NCI-H446 treated with DMSO at 0.1 percent for 48 hours (cell line): Measurements from ENCODE around the gene SPSB3.

Experiments used
- DNase-seq: peaks from one replicate; lab custom pipeline; 2025; lab: John Stamatoyannopoulos, UW

The SPSB3 gene

DNA sequence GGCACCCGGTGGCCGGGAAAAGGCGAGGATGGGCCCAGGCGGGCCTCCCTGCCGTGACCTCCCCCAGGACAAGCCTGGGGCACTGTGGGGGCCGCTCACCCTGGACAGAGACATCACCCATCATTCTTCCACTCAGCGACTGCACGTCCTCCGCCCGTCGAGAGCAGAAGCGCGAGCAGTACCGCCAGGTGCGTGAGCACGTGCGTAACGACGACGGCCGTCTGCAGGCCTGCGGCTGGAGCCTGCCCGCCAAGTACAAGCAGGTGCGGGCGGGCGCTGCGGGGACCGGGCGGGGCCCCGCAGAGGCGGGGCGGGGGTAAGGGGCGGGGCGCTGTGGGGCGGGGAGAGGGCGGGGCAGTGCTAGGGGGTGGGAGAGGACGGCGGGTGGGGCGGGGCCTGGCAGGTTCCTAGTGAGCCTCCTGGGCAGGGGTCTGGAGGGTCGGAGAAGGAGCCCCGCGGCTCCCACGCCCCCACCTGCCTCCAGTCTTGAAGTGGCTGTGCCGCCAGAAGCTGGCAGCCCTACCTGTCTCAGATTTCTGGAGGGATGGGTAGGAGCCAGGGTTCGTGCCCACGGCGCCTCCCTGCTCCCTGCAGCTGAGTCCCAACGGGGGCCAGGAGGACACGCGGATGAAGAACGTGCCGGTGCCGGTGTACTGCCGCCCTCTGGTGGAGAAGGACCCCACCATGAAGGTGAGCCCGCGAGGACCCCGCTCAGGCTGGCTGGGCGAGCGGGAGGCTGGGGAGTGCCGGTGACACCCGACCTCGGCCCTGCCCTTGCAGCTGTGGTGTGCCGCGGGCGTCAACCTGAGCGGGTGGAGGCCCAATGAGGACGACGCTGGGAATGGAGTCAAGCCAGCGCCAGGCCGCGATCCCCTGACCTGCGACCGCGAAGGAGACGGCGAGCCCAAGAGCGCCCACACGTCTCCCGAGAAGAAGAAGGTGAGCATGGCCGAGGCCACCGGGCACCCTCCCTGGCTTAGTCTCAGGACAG, 18.6 kb downstream of the SPSB3 start:
- DNase-seq = no peak

DNA sequence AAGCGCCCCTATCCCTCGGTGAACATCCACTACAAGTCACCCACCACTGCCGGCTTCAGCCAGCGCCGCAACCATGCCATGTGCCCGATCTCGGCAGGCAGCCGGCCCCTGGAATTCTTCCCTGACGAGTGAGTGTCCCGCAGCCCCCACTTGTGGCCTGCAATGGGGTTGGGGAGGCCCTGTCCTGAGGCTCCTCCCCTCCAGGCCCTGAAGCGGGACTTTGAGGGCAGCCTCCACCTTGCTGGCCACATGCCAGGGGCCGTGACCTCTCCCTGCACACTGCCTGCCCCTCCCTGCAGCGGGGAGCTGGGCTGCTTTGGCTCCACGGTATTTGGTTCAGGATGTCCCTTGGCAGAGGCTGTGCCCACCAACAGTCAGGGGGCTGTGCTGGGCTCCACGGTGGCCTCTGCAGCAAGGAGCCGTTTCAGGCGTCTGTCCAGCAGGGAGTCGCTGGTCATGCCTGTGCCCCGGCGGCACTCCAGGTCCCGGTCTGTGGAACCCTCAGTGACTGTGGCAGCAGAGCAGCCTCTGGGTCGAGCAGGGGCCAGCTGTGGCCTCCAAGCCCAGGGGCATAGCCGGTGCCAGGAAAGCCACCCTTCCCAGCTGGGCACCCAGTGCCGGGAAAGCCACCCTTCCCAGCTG, 19.4 kb downstream of the SPSB3 start:
- DNase-seq = no peak

DNA sequence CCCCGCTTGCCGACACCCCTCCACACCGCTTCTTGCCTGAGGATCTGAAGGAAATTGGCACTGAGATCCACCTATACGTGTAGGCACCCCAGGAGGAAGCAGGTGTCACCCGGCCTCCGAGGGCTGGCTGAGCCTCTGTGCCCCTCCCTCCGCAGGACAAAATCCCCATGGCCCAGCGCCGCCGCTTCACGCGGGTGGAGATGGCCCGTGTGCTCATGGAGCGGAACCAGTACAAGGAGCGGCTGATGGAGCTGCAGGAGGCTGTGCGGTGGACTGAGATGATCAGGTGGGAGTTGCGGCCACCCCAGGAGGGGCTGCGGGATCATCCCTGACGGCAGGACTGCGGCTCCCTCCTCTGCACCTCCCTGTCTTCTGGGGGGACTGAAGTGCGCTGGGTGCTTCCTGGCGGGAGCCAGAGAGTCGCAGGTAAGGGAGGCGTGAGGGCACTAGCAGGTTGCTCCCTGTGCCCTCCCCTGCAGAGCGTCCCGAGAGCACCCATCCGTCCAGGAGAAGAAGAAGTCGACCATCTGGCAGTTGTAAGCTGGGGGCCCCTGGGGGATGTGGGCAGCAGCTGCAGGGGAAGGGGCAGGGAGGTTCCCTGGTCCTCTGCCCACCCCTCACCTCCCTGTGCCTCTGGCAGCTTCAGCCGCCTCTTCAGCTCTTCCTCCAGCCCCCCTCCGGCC, 20.0 kb downstream of the SPSB3 start:
- DNase-seq = no peak

DNA sequence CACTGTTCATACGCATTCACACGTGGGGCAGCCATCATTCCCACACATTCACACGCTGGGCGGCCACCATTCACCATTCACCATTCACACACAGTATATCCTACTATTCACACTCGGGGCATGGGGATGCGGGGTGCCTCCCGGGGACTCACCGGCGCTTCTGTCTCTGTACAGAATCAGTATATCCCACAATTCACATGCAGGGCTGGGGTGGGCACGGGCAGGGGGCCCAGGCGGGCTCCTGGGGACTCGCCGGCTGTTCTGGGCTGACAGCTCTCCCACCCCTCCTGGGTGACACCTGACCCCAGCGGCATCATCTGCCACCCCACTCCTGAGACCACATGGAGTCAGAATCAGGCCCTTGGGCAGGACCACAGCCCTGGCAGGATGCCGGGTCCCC, 20.6 kb downstream of the SPSB3 start:
- no peak for DNase-seq

DNA sequence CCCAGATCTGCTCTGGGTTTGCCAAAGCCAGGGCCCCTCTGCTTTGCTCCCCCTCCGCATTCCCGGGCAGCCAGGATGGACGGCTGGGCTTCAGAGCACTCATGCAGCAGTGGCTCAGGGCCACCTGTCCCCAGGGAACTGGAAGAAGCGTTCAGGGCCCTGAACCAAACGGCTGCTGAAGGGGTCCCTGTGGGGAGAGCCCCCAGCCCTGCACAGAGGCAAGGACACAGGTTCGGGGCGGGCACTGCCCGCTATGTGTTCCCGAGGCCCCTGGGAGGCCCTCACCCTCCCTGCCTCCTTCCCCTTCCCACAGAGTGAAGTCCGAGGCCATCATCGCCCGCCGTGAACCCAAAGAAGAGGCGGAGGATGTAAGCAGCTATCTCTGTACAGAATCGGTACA, 21.5 kb downstream of the SPSB3 start:
- no peak for DNase-seq

DNA sequence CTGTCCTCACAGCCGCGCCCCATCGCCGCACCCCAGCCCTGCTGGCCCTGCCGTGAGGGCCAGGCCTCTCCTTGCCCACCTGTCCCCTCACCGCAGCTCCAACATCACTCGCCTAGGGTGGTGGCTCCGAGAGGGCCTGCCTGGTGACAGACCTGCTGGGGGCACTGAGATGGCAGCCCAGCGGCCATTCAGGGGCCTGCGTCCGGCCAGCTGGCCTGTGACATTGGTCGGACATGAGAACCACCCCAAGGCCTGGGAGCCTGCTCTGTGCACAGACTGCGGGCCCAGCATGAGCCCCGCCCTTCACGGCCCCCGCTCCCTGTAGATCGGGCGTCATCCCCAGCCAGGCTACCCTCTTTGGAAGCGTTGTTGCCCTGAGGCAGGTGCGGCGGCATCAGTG, 22.9 kb downstream of the SPSB3 start:
- DNase-seq = no peak

DNA sequence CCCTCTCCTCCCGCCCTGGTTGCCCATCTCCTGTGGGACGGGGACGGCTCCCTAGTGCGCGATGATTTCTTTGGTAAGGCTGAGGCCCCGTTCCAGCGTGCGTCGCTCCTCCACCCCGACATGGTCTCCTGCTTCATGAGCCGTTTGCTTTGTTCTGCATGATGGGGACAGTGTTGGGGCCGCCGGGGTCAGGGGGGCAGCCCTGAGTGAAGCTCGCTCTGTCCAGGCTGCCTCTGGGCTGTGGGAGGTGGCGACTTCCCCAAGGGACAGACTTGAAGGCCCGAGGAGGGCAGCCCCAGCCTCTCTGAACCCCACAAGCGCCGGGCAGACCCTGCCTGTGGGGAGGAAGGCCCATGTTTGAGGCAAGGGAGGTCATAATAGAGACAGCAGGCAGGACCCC, 23.4 kb downstream of the SPSB3 start:
- DNase-seq = no peak

DNA sequence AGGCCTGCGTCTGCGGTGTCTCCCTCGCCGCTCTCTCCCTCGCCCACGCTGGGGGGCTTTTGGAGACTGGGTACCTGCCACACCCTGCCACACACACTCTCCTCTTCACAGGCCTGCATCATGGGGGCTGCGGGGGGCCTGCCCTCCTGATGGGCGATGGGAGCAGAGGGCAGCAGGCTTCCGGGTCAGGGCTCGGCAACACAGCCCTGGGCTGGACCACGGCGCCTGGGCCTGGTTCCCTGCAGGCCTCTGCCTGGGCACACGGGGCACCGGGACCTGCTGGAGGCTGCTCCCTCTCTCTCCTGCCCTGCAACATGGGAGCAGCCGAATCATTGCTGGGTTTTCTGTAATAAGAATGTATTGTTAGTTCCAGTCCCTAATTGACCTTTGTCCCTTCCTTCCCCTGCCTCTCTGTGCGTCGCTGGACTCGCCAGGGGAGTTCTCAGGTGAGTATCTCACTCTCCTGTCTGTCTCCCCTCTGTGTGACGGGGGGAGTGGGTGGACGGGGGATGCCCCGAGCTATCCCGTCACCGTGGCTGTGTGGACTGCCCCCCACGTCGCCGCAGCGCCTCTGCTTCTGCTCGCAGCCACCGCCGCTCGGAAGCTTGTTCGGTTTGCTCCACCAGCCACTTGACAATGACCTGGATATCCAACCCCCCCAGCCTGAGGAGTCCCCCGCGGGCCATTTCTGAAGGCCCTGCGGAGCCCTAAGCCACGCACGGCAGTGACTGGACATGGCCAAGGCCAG, 24.5 kb downstream of the SPSB3 start:
- no peak for DNase-seq

DNA sequence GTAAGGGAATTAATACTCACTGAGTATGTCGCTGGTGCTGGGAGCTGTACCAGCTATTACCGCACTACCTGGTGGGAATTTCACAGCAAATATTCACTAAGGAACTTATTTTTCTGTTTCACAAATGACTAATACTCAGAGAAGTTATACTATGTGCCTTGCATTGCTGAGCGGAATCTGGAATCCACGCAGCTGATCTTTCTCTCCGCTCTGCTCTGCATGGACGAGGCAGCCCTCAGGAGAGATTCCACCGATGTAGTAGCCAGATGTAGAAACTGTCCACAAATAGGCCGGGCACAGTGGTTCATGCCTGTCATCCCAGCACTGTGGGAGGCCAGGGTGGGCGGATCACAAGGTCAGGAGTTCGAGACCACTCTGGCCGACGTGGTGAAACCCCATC, 28.2 kb downstream of the SPSB3 start:
- no peak for DNase-seq

DNA sequence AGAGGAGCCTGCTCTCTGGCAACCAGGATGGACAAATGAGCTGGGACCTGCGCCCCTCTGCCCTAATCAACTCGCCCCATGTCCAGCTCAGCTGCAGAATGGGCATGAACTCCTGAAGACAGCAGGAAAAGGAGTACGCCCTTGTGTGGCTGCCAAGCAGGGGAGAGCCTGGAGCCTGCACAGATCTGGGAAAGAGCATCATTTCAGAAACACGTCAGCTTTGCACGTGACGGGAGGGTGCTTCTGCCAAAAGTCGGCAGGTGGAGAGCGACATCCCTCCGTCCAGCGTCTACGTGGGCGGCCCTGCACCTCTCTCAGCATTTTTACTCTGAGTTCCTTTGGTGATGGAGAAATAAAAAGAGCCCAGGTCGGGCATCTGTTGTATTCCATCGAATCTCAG, 29.5 kb downstream of the SPSB3 start:
- DNase-seq = no peak

DNA sequence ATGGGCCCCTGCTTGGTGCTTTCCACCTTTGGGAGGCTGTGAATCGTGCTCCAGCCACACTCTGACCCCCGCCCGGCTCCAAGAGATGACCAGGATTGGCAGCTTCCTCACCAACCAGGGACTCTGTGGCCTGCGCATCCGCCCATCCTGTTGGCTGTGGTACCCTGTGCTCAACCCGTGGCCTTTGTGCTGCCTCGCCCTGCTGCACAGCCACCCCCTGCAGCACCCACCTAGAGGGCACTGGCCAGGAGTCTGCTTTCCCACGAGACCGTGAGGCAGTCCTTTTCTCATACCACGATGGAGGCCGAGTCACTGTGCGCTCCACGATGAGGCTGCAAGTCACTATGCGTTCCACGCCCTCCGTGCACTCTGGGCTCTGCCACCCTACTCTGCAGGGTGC, 30.4 kb downstream of the SPSB3 start:
- no peak for DNase-seq

DNA sequence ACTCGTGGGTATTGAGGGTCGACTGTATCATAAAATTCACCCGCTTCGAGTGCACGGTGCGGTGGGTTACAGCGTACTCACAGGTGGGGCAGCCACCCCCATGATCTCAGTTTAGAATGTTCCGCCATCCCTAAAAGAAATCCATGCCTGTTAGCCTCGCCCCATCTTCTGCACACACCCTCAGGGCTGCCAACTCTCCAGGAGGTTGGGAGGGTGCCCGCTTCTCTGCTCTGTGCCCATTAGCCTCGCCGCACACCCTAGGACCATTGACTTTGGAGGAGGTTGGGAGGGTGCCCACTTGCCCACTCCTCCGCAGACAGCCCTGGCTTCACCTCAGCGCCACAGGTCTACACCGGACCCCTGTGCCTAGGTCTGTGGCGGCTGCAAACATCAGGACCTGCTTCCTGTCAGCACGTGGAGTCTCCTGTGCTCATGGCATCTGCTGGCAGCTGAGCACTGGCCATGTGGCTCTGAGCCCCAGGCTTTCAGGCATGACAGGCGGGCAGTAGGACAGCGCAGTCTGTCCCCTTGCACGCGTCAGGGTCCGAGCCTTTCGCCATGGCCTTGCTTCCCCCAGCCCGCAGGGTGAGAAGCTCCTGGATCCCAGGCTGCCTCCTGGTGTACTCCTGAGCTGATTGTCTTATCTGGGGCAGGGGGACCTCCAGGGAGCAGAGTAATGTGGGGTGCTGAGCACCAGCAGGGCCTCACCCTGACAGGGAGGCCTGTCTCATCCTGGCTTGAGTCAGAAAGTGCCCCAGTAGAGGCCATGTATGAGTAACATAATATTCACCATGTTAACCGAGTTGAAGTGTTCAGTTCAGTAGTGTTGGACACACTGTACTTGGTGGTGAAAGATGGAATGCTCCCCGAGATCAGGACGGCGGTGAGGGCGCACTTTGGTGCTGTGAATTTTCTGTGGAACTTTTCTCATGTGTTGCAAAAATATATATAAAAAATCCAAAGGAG, 32.9 kb downstream of the SPSB3 start:
- DNase-seq = no peak

DNA sequence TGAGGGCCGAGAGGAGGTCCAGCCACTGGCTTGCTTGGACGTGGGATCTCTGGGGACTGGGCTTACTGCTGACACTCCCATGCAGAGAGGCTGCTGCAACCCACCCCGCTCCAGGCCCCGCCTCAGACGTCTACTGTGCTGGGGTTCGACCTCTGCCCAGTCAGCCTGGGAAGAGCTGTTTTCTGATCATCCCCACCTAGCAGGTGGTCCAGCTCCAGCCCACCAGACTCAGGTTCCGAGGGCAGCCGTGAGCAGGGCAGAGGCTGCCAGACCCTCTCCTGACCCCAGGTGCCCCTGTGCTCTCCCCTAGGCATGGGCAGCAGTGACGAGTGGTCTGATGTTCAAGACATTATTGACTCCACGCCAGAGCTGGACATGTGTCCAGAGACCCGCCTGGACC, 34.4 kb downstream of the SPSB3 start:
- DNase-seq = no peak

DNA sequence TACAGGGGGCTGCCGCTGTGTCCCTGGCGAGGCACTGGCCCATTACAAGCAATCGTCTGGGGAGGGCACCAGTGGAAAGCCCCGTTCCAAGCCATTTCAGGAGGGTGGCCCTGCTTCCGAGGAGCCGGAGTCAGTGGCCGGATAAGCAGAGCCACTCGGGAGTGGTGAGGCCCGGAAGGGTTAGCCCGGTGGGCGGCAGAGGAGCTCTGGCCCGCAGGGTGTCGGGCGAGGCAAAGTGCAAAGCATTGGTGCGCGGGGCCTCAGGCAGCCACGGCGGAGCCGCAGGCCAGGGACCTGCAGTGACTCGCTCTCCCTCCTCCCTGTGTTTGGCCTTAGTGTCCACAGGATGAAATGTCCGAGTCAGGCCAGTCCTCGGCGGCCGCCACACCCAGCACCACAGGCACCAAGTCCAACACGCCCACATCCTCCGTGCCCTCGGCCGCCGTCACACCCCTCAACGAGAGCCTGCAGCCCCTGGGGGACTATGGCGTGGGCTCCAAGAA, 35.6 kb downstream of the SPSB3 start:
- DNase-seq = no peak

DNA sequence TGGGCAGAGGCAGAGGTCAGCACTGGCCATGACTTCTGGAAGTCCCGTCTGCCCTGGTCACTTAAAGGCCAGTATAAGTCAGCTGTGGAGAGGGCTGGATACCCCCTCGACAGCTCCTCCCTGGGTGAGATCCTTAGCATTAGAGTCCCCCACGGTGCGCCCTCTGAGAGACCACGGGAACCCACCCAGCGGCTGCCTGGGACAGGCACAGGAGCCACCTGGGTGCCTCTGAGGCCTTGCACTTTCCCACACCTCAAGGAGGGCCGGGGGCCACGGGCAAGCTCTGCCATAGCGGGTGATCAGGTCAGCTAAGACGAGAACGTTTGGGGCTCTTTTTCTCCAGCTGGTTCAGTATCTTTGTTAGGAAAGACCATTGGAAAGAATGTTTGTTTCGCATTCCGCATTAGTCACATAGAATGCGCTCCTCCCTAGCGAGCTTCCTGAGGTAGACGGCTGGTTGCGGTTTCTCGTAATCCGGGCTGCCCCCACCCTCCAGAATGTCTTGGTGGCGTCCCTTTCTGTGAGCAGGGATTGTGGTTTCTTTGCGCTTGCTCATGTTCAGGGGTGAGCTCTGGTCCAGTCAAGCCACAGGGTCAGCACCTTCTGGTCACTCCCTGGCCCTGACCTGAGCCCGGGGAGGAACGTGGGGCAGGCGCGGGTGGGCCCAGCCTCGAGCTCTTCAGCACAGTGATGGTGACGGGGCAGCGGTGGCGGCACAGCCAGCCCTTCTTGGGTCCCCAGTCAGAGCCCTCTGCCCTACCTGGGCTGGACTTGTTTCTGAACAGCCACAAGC, 36.3 kb downstream of the SPSB3 start:
- DNase-seq = no peak

DNA sequence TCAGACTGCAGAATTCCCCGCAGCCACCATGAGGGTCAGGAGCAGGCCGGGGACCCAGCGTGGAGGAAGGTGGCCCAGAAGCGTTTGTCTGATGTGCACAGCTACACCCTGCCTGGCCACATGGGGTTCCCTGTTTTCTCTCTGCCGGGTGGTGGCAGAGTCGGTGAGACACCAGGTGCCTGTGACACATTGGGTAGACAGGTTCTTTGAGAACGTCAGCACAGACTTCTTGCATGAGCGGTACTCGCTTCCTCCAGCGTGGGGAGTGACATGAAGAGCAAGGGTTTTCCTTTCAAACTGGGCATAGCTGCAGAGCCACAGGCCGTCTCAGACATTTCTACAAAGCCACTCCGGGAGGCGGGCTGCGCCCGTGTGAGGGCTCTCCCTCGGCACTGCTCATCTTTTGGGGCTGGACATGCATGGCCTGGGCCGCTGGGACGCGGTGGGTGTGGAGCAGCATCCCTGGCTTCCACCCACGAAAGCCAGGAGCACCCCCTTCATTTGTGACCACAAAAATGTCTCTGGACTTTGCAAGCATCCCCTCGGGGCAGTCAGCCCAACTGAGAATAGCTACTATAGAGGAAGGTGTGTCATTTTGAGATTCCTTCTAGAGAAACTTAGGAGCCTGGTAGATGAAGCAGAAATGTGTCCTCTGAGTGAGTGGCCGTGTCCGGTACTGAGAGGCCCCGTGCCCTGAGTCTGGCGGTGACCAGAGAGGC, 37.0 kb downstream of the SPSB3 start:
- DNase-seq = no peak

DNA sequence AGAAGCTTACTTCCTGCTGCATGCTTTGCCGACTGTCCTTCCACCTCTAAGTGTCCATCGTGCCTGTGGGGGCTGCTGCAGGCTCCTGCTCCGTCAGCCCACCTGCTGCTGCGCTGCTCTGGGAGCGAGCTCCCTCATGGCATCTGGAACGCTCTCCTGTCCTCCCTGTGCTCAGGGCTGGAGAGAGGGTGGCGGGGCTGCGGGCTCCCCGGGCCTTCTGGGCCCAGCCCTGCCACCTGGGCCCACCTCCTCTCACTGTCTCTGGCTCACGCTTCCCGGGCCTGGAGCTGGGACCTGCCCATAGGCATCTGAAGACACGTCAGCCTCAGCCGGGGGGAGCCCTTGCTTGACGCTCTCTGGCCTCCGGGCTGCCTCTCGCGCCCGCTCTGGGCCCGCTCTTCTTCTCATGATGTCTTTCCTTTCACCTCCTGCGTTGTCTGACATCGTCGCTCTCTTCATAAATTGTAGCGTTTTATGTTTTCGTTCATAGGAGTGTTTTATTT, 38.0 kb downstream of the SPSB3 start:
- no peak for DNase-seq

DNA sequence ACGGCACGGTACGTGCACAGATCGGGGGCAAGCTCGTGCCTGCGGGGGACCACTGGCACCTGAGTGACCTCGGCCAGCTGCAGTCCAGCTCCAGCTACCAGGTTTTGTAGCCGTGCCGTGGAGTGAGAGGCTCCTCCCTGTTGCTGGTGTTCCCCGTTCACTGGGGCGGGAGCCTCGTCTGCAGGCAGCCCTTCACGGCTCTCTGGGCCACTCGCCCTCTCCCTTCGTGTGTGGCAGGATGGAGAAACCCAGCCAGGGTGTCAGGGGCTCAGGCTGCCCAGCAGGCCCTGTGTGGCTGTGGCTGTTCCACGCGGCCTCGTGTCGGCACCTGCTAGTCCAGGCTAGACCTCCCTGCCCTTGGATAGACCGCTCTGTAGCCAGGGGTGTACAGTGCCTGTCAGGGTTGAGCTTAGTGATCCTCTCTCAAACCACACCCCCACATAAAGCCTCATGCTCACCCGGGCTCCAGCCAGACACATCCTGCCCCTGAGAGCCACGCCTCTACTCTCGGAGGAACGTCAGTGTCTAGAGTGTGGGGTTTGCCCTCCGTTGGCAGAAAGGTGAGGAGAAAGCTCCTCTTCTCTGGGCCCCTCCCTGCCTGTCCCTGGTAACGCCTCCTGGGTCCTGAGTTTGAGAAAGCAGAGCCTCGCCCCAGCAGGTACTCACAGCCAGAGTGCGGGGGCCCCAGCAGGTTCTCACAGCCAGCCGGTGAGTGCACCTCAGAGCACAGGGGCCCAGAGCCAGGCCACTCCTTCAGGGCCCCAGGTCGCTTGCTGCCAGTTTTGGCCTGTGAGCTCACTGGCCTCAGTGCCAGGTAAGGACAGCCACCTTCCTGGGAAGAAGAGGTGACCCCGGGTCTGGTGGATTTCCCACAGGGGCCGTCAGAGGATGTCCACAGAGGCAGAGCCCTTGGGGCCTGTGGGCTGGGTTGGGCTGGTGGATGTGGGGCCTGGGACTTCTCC, 38.7 kb downstream of the SPSB3 start:
- DNase-seq = no peak
